Endothelial cell of umbilical vein (primary cell): ENCODE data around the gene PAPPA2. TPM values are rescaled to one million over a fixed set of nuclear protein-coding genes. Genes with fewer than 3 reads are reported as not detected.

Source experiments
- BruUV-seq: library from RNA; stranded (reverse); fragments of 400-500 nt; replicated peaks from 2 replicates; lab custom pipeline; 2021; lab: Mats Ljungman, UMichigan
- CTCF ChIA-PET: fragments of 300-600, 350-600 bp; sonication (Branson Sonifier 250); formaldehyde crosslinking; loops from one replicate; lab custom pipeline; 2021; ENCODE audit warnings: antibody characterized with exemption, inconsistent platforms; lab: Charles Lee
- POLR2A ChIA-PET: fragments of 300-600, 350-600 bp; sonication (Branson Sonifier 250); formaldehyde crosslinking; loops from one replicate; lab custom pipeline; 2021; ENCODE audit warnings: antibody characterized with exemption, inconsistent platforms; lab: Charles Lee
- DNase-seq: peaks from one replicate; pipeline ENCODE4 v3.0.0-alpha.2; 2011; ENCODE audit warnings: low read depth, low spot score
- FAIRE-seq: peaks from 2 replicates; lab custom pipeline; 2011; peaks lifted over from hg19 to GRCh38; lab: Jason Lieb, UNC
- H2AFZ ChIP-seq: 2 replicates; pipeline ENCODE4 v1.6.0; 2012; ENCODE audit warnings: low read depth, low read length, control low read depth, inconsistent platforms
- H3K27ac ChIP-seq: 2 replicates; pipeline ENCODE4 v1.5.1; 2011; ENCODE audit warnings: low read depth, mild to moderate bottlenecking, control low read depth, low read length, moderate library complexity; ENCODE audit not compliant: insufficient read depth
- H3K27me3 ChIP-seq, 2 experiments: 2 replicates each; pipeline versions ENCODE4 v1.6.0 to v1.6.1; 2011; ENCODE audit warnings: low read length in 2 of 2, mixed read lengths in 1 of 2; ENCODE audit not compliant: control insufficient read depth in 2 of 2, insufficient read depth in 2 of 2
- H3K36me3 ChIP-seq, 2 experiments: 2 replicates in 1 of 2; 3 replicates in 1 of 2; pipeline ENCODE4 v1.5.1; 2011; ENCODE audit warnings: low read length in 2 of 2, mild to moderate bottlenecking in 1 of 2, moderate library complexity in 1 of 2; ENCODE audit not compliant: control insufficient read depth in 2 of 2, insufficient read depth in 2 of 2; ENCODE audit errors: extremely low read depth in 1 of 2
- H3K4me1 ChIP-seq: 3 replicates; pipeline ENCODE4 v1.5.1; 2011; ENCODE audit warnings: mild to moderate bottlenecking, low read length; ENCODE audit not compliant: control insufficient read depth, insufficient read depth; ENCODE audit errors: extremely low read depth
- H3K4me2 ChIP-seq: 2 replicates; pipeline ENCODE4 v1.6.1; 2011; ENCODE audit warnings: low read length, control low read depth, mixed read lengths; ENCODE audit not compliant: insufficient read depth
- H3K4me3 ChIP-seq, 3 experiments: fragments of 200-600 bp in 1 of 3; sonication (generic), shearing (Covaris generic) in 1 of 3; replicated peaks in 1 of 3; 2 replicates each; pipeline ENCODE4 v1.5.1; 2011 to 2016; ENCODE audit warnings: control low read depth in 3 of 3, low read length in 3 of 3, mild to moderate bottlenecking in 2 of 3, inconsistent platforms in 1 of 3, low read depth in 1 of 3, moderate library complexity in 1 of 3; ENCODE audit not compliant: insufficient read depth in 1 of 3
- H3K79me2 ChIP-seq: 2 replicates; pipeline ENCODE4 v1.6.0; 2012; ENCODE audit warnings: low read length, inconsistent platforms; ENCODE audit not compliant: control insufficient read depth, insufficient read depth
- H3K9ac ChIP-seq: replicated peaks from 2 replicates; pipeline ENCODE3; 2011; ENCODE audit warnings: low read length, control low read depth; ENCODE audit not compliant: insufficient read depth; ENCODE audit errors: extremely low read depth
- H3K9me1 ChIP-seq: replicated peaks from 3 replicates; pipeline ENCODE4 v1.6.0; 2011; ENCODE audit warnings: mild to moderate bottlenecking, low read length; ENCODE audit not compliant: control insufficient read depth, insufficient read depth; ENCODE audit errors: extremely low read depth
- H3K9me3 ChIP-seq: replicated peaks from 2 replicates; pipeline ENCODE4 v1.5.1; 2012; ENCODE audit warnings: low read length, inconsistent platforms; ENCODE audit not compliant: control insufficient read depth, insufficient read depth
- H4K20me1 ChIP-seq: replicated peaks from 2 replicates; pipeline ENCODE3; 2011; ENCODE audit warnings: mild to moderate bottlenecking, low read length; ENCODE audit not compliant: control insufficient read depth, insufficient read depth; ENCODE audit errors: extremely low read depth
- CTCF ChIP-seq, 2 donors: IDR thresholded peaks; 1 replicate in 1 of 2; 2 replicates in 1 of 2; pipeline ENCODE4 v1.5.1; 2011; ENCODE audit warnings: low read length in 2 of 2, mild to moderate bottlenecking in 2 of 2, moderate library complexity in 2 of 2, control low read depth in 1 of 2, inconsistent platforms in 1 of 2, low read depth in 1 of 2; ENCODE audit not compliant: insufficient read depth in 1 of 2; ENCODE audit errors: extremely low read depth in 1 of 2
- EZH2 ChIP-seq: IDR thresholded peaks from 2 replicates; pipeline ENCODE4 v1.6.1; 2012; ENCODE audit warnings: borderline replicate concordance, low read depth, mild to moderate bottlenecking, moderate library complexity, low read length, inconsistent platforms; ENCODE audit not compliant: severe bottlenecking
- FOS ChIP-seq: IDR thresholded peaks from 2 replicates; pipeline ENCODE4 v1.6.1; 2011; ENCODE audit warnings: mild to moderate bottlenecking, low read length, moderate library complexity, borderline replicate concordance; ENCODE audit not compliant: insufficient read depth
- GATA2 ChIP-seq: IDR thresholded peaks from 2 replicates; pipeline ENCODE4 v1.7.0; 2011; ENCODE audit warnings: low read depth, mild to moderate bottlenecking, moderate library complexity, mixed read lengths, low read length; ENCODE audit not compliant: insufficient read length, insufficient read depth
- JUN ChIP-seq: IDR thresholded peaks from 2 replicates; pipeline ENCODE4 v1.6.1; 2011; ENCODE audit warnings: borderline replicate concordance, low read depth; ENCODE audit not compliant: insufficient read length, insufficient read depth
- MAX ChIP-seq: IDR thresholded peaks from 2 replicates; pipeline ENCODE4 v1.6.1; 2011; ENCODE audit not compliant: insufficient read depth, insufficient read length
- MYC ChIP-seq: IDR thresholded peaks from one replicate; pipeline ENCODE4 v1.6.1; 2011; ENCODE audit warnings: mild to moderate bottlenecking, low read depth, low read length
- POLR2A ChIP-seq: IDR thresholded peaks from 2 replicates; pipeline ENCODE4 v1.6.1; 2012; ENCODE audit warnings: low read depth, mild to moderate bottlenecking, control low read depth, low read length
- POLR2AphosphoS5 ChIP-seq: IDR thresholded peaks from 2 replicates; pipeline ENCODE4 v1.6.1; 2012; ENCODE audit warnings: low read depth, mild to moderate bottlenecking, control low read depth, low read length, moderate library complexity; ENCODE audit not compliant: insufficient read depth
- dilution Hi-C: fragments of 300-500 bp; cut with MboI; formaldehyde crosslinking; loops from one replicate; pipeline ENCODE4 v1.15.0; 2019; ENCODE audit warnings: low sequenced_read_pairs; ENCODE audit not compliant: extremely low pct_ligation_motif_present
- intact Hi-C: fragments of 100-400 bp; cut with micrococcal nuclease; formaldehyde crosslinking; loops from one replicate; pipeline ENCODE4 v1.10.0; 2022
- polyA plus RNA-seq, 4 experiments: library from polyadenylated mRNA; depleted of rRNA in 3 of 4; stranded (reverse) in 3 of 4; unstranded in 1 of 4; fragments of >200 nt; gene quantifications; 2 replicates each; pipeline versions ENCODE4 v1.2.1 to v1.2.3, GENCODE V29; 2011 to 2012; ENCODE audit warnings: missing spikeins in 1 of 4
- total RNA-seq: library from RNA; stranded (reverse); gene quantifications from 2 replicates; pipeline ENCODE4 v1.2.3, GENCODE V29; 2021

The PAPPA2 gene
- total and polyA plus RNA-seq, 2 donors (not counting 3 experiments of a cell fraction or from before 2014, with no cell fraction given), result not detected

GRCh38 chr1:176444286-176444685 lies 18.7 kb upstream of the PAPPA2 start:
- no peak for DNase-seq
- no peak overlapping the region for H3K27ac ChIP-seq
- no peak overlapping the region for H2AFZ ChIP-seq
- no peak for FAIRE-seq
- H3K4me2 ChIP-seq, result no peak overlapping the region
- dilution Hi-C loops, result no loop called here
- BruUV-seq, result no TSS peak
- no peaks in the 10 kb centered on the region for H3K9me1 ChIP-seq
- no peak overlapping the region for H3K9ac ChIP-seq
- no peaks in the 10 kb centered on the region for H3K4me1 ChIP-seq
- no peaks in the 10 kb centered on the region for H4K20me1 ChIP-seq
- H3K4me3 ChIP-seq, result no peak overlapping the region
- intact Hi-C loops, result no loop called here
- no peaks in the 10 kb centered on the region for H3K36me3 ChIP-seq
- H3K79me2 ChIP-seq, result no peaks in the 10 kb centered on the region
- ChIA-PET POLR2A (no interaction called here), CTCF (no interaction called here)
- no peaks in the 10 kb centered on the region for H3K27me3 ChIP-seq
- peaks cover 2% of the 10 kb centered on the region for H3K9me3 ChIP-seq
- TF ChIP-seq CTCF (IDR thresholded peaks at IDR 0.05; ENCODE audit: extremely low read depth in 1 of 2, insufficient read depth in 1 of 2, low read depth in 1 of 2, low read length in 2 of 2) (no peak), FOS (no peak), GATA2 (no peak), POLR2A (no peak), EZH2 (no peak), POLR2AphosphoS5 (no peak), JUN (no peak), MYC (no peak), MAX (no peak)
